Measurements from ENCODE around the gene RABGAP1L.
"Not testable (repeated sequence)": the region's sequence is repeated elsewhere in the genome, so short reads cannot be mapped to it uniquely, and the experiment has no call there.

RABGAP1L gene

DNA sequence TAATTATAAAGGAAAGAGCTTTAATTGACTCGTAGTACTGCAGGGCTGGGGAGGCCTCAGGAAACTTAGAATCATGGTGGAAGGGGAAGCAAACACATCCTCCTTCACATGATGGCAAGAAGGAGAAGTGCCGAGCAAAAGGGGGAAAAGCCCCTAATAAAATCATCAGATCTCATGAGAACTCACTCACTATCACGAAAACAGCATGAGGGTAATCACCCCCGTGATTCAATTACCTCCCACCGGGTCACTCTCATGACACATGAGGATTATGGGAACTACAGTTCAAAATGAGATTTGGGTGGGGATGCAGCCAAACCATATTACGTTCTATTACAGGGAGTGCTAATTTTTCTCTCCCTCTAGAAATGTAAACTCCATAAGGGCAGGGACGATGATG is 878.1 kb downstream of the RABGAP1L start:
- Histone ChIP-seq H2AFZ (ENCODE audit: low read depth, low read length) (no peak overlapping the region), H3K9me3 (ENCODE audit: insufficient read depth, low read length) (no peaks in the 10 kb centered on the region), H3K4me1 (ENCODE audit: low read length) (no peaks in the 10 kb centered on the region), H3K9ac (ENCODE audit: low read length) (no peak overlapping the region), H3K36me3 (replicated peaks; ENCODE audit: low read depth, low read length) (no peaks in the 10 kb centered on the region), H3K27me3 (ENCODE audit: low read depth, low read length) (no peaks in the 10 kb centered on the region; the same call in 1 of the 2 replicates), H3K4me3 (ENCODE audit: low read length) (no peak overlapping the region), H4K20me1 (ENCODE audit: insufficient read depth, low read length) (no peaks in the 10 kb centered on the region), H3K79me2 (ENCODE audit: low read length) (no peaks in the 10 kb centered on the region), H3K27ac (ENCODE audit: low read length) (no peak overlapping the region), H3K4me2 (ENCODE audit: low read length) (no peak overlapping the region)
- TF ChIP-seq, protein P1, sequence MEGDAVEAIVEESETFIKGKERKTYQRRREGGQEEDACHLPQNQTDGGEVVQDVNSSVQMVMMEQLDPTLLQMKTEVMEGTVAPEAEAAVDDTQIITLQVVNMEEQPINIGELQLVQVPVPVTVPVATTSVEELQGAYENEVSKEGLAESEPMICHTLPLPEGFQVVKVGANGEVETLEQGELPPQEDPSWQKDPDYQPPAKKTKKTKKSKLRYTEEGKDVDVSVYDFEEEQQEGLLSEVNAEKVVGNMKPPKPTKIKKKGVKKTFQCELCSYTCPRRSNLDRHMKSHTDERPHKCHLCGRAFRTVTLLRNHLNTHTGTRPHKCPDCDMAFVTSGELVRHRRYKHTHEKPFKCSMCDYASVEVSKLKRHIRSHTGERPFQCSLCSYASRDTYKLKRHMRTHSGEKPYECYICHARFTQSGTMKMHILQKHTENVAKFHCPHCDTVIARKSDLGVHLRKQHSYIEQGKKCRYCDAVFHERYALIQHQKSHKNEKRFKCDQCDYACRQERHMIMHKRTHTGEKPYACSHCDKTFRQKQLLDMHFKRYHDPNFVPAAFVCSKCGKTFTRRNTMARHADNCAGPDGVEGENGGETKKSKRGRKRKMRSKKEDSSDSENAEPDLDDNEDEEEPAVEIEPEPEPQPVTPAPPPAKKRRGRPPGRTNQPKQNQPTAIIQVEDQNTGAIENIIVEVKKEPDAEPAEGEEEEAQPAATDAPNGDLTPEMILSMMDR (IDR thresholded peaks at IDR 0.05; ENCODE audit: low read depth, low read length), result no peak
- no peak for TF ChIP-seq EZH2phosphoT487 (IDR thresholded peaks at IDR 0.05; ENCODE audit: low read depth)

DNA sequence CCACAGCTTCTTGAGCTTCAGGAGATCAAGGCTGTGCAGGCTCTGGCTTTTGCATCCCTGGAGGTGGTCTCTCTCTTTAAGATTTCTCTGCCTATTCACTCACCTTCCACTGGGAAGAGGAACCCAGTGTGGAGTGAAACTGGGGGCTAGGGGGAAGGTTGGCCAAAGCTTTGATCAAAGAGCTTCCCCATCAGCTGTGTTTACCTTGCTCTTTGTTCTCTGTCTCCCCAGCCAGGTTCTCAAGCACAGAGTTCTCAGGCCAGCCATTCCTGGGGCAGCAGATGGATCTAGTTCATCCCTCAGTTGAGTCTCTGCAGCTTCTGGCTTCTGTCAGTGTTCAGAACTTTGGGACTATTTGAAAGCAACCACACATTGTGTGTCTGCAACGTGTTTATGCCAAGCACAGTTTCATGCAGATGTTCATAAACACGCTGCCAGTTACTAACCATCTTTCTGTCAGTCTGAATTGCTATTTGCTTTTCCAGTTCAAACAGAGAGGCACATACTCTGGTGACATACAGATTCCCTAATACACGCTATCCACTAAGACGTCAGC is 881.1 kb downstream of the RABGAP1L start:
- Histone ChIP-seq H2AFZ (ENCODE audit: low read depth, low read length) (no peak overlapping the region), H4K20me1 (ENCODE audit: insufficient read depth, low read length) (no peaks in the 10 kb centered on the region), H3K79me2 (ENCODE audit: low read length) (no peaks in the 10 kb centered on the region), H3K4me3 (ENCODE audit: low read length) (no peak overlapping the region), H3K9ac (ENCODE audit: low read length) (no peak overlapping the region), H3K36me3 (replicated peaks; ENCODE audit: low read depth, low read length) (no peaks in the 10 kb centered on the region), H3K4me1 (ENCODE audit: low read length) (no peaks in the 10 kb centered on the region), H3K4me2 (ENCODE audit: low read length) (no peak overlapping the region), H3K9me3 (ENCODE audit: insufficient read depth, low read length) (no peaks in the 10 kb centered on the region), H3K27ac (ENCODE audit: low read length) (no peak overlapping the region), H3K27me3 (ENCODE audit: low read depth, low read length) (peaks cover 12% of the 10 kb centered on the region; the same call in 1 of the 2 replicates)
- no peak for TF ChIP-seq EZH2phosphoT487 (IDR thresholded peaks at IDR 0.05; ENCODE audit: low read depth)
- TF ChIP-seq, protein P1 (IDR thresholded peaks at IDR 0.05; ENCODE audit: low read depth, low read length), result no peak

DNA sequence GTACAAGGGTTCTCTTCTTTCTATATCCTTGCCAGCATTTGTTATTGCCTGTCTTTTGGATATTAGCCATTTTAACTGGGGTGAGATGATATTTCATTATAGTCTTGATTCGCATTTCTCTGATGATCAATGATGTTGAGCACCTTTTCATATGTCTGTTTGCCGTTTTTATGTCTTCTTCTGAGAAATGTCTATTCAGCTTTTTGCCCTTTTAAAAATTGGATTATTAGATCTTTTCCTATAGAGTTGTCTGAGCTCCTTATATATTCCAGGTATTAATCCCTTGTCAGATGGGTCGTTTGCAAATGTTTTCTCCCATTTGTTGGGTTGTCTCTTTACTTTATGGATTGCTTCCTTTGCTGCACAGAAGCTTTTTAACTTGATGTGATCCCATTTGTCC is 883.3 kb downstream of the RABGAP1L start:
- Histone ChIP-seq H3K9me3 (ENCODE audit: insufficient read depth, low read length) (no peaks in the 10 kb centered on the region), H3K36me3 (replicated peaks; ENCODE audit: low read depth, low read length) (no peaks in the 10 kb centered on the region), H4K20me1 (ENCODE audit: insufficient read depth, low read length) (no peaks in the 10 kb centered on the region), H2AFZ (ENCODE audit: low read depth, low read length) (no peak overlapping the region), H3K27me3 (ENCODE audit: low read depth, low read length) (peaks cover 12% of the 10 kb centered on the region; the same call in 1 of the 2 replicates), H3K4me2 (ENCODE audit: low read length) (no peak overlapping the region), H3K4me1 (ENCODE audit: low read length) (no peaks in the 10 kb centered on the region), H3K4me3 (ENCODE audit: low read length) (no peak overlapping the region), H3K79me2 (ENCODE audit: low read length) (no peaks in the 10 kb centered on the region), H3K9ac (ENCODE audit: low read length) (no peak overlapping the region), H3K27ac (ENCODE audit: low read length) (no peak overlapping the region)
- TF ChIP-seq, protein P1 (IDR thresholded peaks at IDR 0.05; ENCODE audit: low read depth, low read length), result no peak
- no peak for TF ChIP-seq EZH2phosphoT487 (IDR thresholded peaks at IDR 0.05; ENCODE audit: low read depth)

DNA sequence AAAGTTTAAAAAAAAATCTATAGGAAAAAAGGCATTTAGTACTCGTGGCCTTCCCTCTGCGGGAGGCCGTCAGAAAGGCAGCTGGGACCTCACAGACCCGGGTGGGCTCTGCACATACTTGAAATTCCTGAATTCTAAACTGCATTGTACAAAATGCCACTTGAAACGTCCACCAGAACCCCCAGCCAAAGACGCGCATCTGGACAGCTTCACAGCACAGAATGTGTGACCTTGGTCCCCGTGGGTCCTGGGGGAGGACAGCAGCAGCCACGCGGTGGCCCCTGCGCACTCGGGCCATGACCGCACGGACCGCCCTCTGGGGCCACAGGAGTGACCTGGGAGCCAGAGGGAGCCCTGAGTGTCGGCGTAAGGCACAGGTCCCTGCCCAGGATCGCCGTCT is 884.5 kb downstream of the RABGAP1L start:
- Histone ChIP-seq H3K4me1 (ENCODE audit: low read length) (no peaks in the 10 kb centered on the region), H2AFZ (ENCODE audit: low read depth, low read length) (no peak overlapping the region), H3K9ac (ENCODE audit: low read length) (no peak overlapping the region), H3K9me3 (ENCODE audit: insufficient read depth, low read length) (no peaks in the 10 kb centered on the region), H3K4me2 (ENCODE audit: low read length) (no peak overlapping the region), H3K4me3 (ENCODE audit: low read length) (no peak overlapping the region), H3K79me2 (ENCODE audit: low read length) (no peaks in the 10 kb centered on the region), H4K20me1 (ENCODE audit: insufficient read depth, low read length) (no peaks in the 10 kb centered on the region), H3K27me3 (ENCODE audit: low read depth, low read length) (peaks cover 15% of the 10 kb centered on the region; the same call in 1 of the 2 replicates), H3K36me3 (replicated peaks; ENCODE audit: low read depth, low read length) (no peaks in the 10 kb centered on the region), H3K27ac (ENCODE audit: low read length) (no peak overlapping the region)
- TF ChIP-seq, protein P1 (IDR thresholded peaks at IDR 0.05; ENCODE audit: low read depth, low read length), result no peak
- TF ChIP-seq EZH2phosphoT487 (IDR thresholded peaks at IDR 0.05; ENCODE audit: low read depth), result no peak

DNA sequence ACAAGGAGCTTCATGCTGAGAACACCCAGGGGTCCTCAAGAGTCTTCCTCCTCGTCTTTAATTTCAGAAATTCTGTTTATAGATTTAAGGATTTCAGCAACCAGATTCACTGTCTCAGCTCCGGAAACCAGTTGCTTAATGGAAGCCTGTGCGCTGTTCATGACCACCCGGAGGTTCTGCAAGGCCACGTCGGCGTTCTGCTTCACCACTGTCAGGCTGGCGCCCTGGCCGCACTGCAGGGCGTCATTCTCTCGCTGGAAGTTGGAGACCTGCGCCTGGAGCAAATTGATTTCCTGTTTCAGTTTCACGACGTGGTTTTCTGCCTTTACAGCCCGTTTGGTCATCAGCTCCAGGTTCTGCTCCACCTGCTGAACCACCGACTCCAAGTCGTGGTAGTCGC is 885.3 kb downstream of the RABGAP1L start:
- not testable (repeated sequence) for H3K27ac ChIP-seq (ENCODE audit: low read length); H3K4me3 ChIP-seq (ENCODE audit: low read length); H2AFZ ChIP-seq (ENCODE audit: low read depth, low read length); H3K4me2 ChIP-seq (ENCODE audit: low read length); H3K9me3 ChIP-seq (ENCODE audit: insufficient read depth, low read length); H3K79me2 ChIP-seq (ENCODE audit: low read length); H3K4me1 ChIP-seq (ENCODE audit: low read length); H4K20me1 ChIP-seq (ENCODE audit: insufficient read depth, low read length); H3K36me3 ChIP-seq (replicated peaks; ENCODE audit: low read depth, low read length); H3K9ac ChIP-seq (ENCODE audit: low read length)
- H3K27me3 ChIP-seq (ENCODE audit: low read depth, low read length), result peaks cover 23% of the 10 kb centered on the region; the same call in 1 of the 2 replicates
